ENCODE results near the gene COG7.
"Not testable (repeated sequence)": the region's sequence is repeated elsewhere in the genome, so short reads cannot be mapped to it uniquely, and the experiment has no call there.

The COG7 gene

DNA sequence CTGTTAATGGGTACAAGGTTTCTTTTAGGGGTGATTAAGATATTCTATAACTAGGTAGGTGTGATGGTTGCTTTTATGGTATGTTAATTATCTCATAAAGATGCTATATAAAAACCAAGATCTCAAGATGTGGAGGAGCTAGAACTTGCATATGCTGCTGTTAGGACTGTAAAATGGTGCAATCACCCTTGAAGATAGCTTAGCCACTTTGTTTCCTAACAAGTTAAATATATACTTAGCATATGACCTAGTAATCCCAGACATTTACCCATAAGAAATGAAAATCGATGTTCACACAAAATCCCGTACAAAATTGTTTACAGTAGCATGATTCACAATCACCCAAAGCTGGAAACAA is 32.2 kb upstream of the COG7 start:
- TF ChIP-seq, protein P1, sequence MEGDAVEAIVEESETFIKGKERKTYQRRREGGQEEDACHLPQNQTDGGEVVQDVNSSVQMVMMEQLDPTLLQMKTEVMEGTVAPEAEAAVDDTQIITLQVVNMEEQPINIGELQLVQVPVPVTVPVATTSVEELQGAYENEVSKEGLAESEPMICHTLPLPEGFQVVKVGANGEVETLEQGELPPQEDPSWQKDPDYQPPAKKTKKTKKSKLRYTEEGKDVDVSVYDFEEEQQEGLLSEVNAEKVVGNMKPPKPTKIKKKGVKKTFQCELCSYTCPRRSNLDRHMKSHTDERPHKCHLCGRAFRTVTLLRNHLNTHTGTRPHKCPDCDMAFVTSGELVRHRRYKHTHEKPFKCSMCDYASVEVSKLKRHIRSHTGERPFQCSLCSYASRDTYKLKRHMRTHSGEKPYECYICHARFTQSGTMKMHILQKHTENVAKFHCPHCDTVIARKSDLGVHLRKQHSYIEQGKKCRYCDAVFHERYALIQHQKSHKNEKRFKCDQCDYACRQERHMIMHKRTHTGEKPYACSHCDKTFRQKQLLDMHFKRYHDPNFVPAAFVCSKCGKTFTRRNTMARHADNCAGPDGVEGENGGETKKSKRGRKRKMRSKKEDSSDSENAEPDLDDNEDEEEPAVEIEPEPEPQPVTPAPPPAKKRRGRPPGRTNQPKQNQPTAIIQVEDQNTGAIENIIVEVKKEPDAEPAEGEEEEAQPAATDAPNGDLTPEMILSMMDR (IDR thresholded peaks at IDR 0.05), result no peak
- TF ChIP-seq ZFX (IDR thresholded peaks at IDR 0.05; ENCODE audit: borderline replicate concordance), result no peak
- H3K27ac ChIP-seq, result no peak overlapping the region

- TF ChIP-seq ZFX (IDR thresholded peaks at IDR 0.05; ENCODE audit: borderline replicate concordance), result no peak
- TF ChIP-seq, protein P1 (IDR thresholded peaks at IDR 0.05), result no peak
- no peak overlapping the region for H3K27ac ChIP-seq
Measured at GRCh38 chr16:23484510-23485256, 31.7 kb upstream of the COG7 start.

DNA sequence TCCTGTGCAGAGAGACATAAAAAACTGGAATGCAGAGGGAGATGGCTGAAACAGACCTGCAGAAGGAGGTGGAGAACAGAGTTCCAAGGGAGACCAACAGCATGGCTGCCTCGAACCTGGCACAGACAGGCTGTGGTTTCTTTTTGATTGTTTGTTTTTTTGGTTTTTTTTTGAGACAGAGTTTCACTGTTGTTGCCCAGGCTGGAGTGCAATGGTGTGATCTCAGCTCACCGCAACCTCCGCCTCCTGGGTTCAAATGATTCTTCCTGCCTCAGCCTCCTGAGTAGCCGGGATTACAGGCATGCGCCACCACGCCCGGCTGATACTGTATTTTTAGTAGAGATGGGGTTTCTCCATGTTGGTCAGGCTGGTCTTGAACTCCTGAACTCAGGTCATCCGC is 30.5 kb upstream of the COG7 start:
- not testable (repeated sequence) for H3K27ac ChIP-seq

DNA sequence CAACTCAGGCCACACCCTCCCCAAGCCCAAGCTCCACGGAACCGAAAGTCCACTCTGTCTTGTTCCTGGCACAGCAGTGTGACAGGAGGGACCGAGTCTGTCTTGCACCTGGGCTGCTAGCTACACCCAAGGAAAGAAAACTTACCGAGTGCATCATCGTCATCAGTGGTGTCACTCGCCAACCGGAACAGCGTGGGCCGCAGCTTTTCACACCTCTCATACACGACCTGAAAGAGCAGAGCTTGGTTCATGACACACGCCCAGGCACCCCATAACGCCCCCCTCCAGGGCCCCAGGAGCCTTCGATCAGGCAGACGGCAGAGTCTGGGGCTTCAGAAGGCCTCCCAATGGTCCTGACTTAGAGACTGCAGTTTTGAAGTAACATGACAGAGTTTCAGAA is 29.8 kb upstream of the COG7 start:
- H3K27ac ChIP-seq, result no peak overlapping the region
- no peak for TF ChIP-seq ZFX (IDR thresholded peaks at IDR 0.05; ENCODE audit: borderline replicate concordance)
- TF ChIP-seq, protein P1 (IDR thresholded peaks at IDR 0.05), result no peak

GRCh38 chr16:23480257-23480656 is 27.3 kb upstream of the COG7 start:
- no peak for TF ChIP-seq ZFX (IDR thresholded peaks at IDR 0.05; ENCODE audit: borderline replicate concordance)
- TF ChIP-seq, protein P1 (IDR thresholded peaks at IDR 0.05), result no peak
- no peak overlapping the region for H3K27ac ChIP-seq

DNA sequence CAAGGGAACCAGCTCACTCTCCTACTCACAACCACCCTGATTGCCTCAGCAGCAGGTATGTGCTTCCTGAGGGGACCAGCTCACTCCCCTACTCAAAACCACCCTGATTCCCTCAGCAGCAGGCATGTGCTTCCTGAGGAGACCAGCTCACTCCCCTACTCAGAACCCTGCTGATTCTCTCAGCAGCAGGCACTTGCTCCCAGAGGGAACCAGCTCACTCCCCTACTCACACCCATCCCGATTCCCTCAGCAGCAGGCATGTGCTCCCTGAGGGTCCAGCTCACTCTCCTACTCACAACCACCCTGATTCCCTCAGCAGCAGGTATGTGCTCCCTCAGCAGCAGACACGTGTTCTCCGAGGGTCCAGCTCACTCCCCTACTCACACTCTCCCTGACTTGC is 26.1 kb upstream of the COG7 start:
- TF ChIP-seq ZFX (IDR thresholded peaks at IDR 0.05; ENCODE audit: borderline replicate concordance), result no peak
- TF ChIP-seq, protein P1 (IDR thresholded peaks at IDR 0.05), result no peak
- no peak overlapping the region for H3K27ac ChIP-seq

DNA sequence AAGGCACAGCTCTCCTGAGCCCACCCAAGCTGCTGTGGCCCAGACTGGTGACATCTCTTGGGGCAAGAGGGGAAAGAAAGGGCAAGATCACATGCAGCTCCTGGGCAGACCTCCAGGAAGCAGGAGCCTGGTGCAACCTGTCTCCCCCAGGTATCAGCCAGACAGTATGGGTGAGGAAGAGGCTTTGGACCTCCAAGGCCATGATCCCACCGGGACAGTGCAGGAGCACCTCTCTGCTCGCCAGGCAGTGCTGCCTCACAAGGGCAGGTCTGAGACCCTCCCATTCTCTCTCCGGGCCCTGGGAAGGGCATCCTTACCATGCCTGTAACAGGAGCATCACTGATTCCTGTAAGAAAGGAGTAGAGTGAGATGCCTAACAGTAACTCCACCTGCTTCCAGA is 25.6 kb upstream of the COG7 start:
- no peak for TF ChIP-seq ZFX (IDR thresholded peaks at IDR 0.05; ENCODE audit: borderline replicate concordance)
- TF ChIP-seq, protein P1 (IDR thresholded peaks at IDR 0.05), result no peak
- no peak overlapping the region for H3K27ac ChIP-seq

DNA sequence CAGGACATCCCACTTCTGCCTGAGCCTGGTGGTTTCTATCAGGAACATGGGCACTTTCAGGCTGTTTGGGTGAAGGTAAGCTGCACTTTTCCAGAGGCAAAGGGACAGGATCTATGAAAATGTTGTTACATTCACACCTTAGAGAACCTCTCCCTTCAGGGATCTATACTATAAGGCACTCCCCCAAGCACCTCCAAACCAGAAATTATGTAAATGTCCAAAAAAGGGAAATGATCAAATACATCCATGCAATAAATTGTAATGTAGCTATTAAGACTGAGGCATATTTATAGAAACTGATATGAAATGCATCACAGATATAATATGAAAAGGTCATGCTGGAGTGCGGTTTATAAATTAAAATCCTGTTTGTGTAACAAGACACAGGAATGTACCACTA is 23.3 kb upstream of the COG7 start:
- H3K27ac ChIP-seq, result no peak overlapping the region
- TF ChIP-seq, protein P1 (IDR thresholded peaks at IDR 0.05), result no peak
- no peak for TF ChIP-seq ZFX (IDR thresholded peaks at IDR 0.05; ENCODE audit: borderline replicate concordance)

Measured in 22Rv1 (cell line).